Keratinocyte (primary cell): ENCODE data around the gene CLK3. TPM values are rescaled to one million over a fixed set of nuclear protein-coding genes. Genes with fewer than 3 reads are reported as not detected.

Experiments used
- DNase-seq: peaks from one replicate; pipeline ENCODE4 v3.0.0-alpha.2; 2011; ENCODE audit warnings: low read depth, missing footprints, low spot score
- FAIRE-seq: peaks from 2 replicates; lab custom pipeline; 2011; peaks lifted over from hg19 to GRCh38; lab: Jason Lieb, UNC
- H2AFZ ChIP-seq: 2 replicates; pipeline ENCODE4 v1.6.0; 2012; ENCODE audit warnings: low read length, control low read depth, inconsistent platforms; ENCODE audit not compliant: control insufficient read depth
- H3K27ac ChIP-seq: 2 replicates; pipeline ENCODE4 v1.5.1; 2011; ENCODE audit warnings: low read length; ENCODE audit not compliant: control insufficient read depth, insufficient read depth
- H3K27me3 ChIP-seq: 3 replicates; pipeline ENCODE4 v1.6.0; 2011; ENCODE audit warnings: low read length; ENCODE audit not compliant: control insufficient read depth, insufficient read depth; ENCODE audit errors: extremely low read depth
- H3K36me3 ChIP-seq, 2 experiments: 2 replicates in 1 of 2; 3 replicates in 1 of 2; pipeline ENCODE4 v1.5.1; 2011; ENCODE audit warnings: low read length in 2 of 2, mild to moderate bottlenecking in 1 of 2; ENCODE audit not compliant: control insufficient read depth in 2 of 2, insufficient read depth in 2 of 2; ENCODE audit errors: extremely low read depth in 1 of 2
- H3K4me1 ChIP-seq: 3 replicates; pipeline ENCODE4 v1.5.1; 2011; ENCODE audit warnings: low read length; ENCODE audit not compliant: control insufficient read depth, insufficient read depth; ENCODE audit errors: extremely low read depth
- H3K4me2 ChIP-seq: 3 replicates; pipeline ENCODE4 v1.6.0; 2011; ENCODE audit warnings: low read depth, low read length; ENCODE audit not compliant: control insufficient read depth, insufficient read depth; ENCODE audit errors: extremely low read depth
- H3K4me3 ChIP-seq, 3 experiments: fragments of 200-600 bp in 1 of 3; sonication (generic) in 1 of 3; 2 replicates in 2 of 3; 3 replicates in 1 of 3; pipeline ENCODE4 v1.5.1; 2011 to 2016; ENCODE audit warnings: low read length in 3 of 3, mild to moderate bottlenecking in 3 of 3, control low read depth in 2 of 3, inconsistent platforms in 1 of 3, low read depth in 1 of 3, mixed read lengths in 1 of 3, mixed run types in 1 of 3, moderate library complexity in 1 of 3; ENCODE audit not compliant: control insufficient read depth in 2 of 3, insufficient read depth in 2 of 3; ENCODE audit errors: extremely low read depth in 1 of 3
- H3K79me2 ChIP-seq: 2 replicates; pipeline ENCODE4 v1.6.0; 2012; ENCODE audit warnings: low read length; ENCODE audit not compliant: control insufficient read depth, insufficient read depth
- H3K9ac ChIP-seq: 3 replicates; pipeline ENCODE4 v1.6.0; 2011; ENCODE audit warnings: low read length; ENCODE audit not compliant: control insufficient read depth, insufficient read depth; ENCODE audit errors: extremely low read depth
- H3K9me1 ChIP-seq: 3 replicates; pipeline ENCODE4 v1.6.0; 2011; ENCODE audit warnings: low read length; ENCODE audit not compliant: control insufficient read depth, insufficient read depth; ENCODE audit errors: extremely low read depth
- H3K9me3 ChIP-seq: 2 replicates; pipeline ENCODE4 v1.5.1; 2012; ENCODE audit warnings: low read depth, low read length; ENCODE audit not compliant: control insufficient read depth
- H4K20me1 ChIP-seq: 3 replicates; pipeline ENCODE4 v1.6.0; 2011; ENCODE audit warnings: low read length; ENCODE audit not compliant: control insufficient read depth, insufficient read depth; ENCODE audit errors: extremely low read depth
- EZH2 ChIP-seq: IDR thresholded peaks from one replicate; pipeline ENCODE4 v1.6.1; 2012; ENCODE audit warnings: inconsistent platforms, mild to moderate bottlenecking, low read length, moderate library complexity
- dilution Hi-C: fragments of 300-500 bp; cut with MboI; formaldehyde crosslinking; loops from one replicate; pipeline ENCODE4 v1.7.0; 2020; ENCODE audit warnings: low sequenced_read_pairs; ENCODE audit not compliant: extremely low pct_ligation_motif_present
- polyA plus RNA-seq, 5 experiments: library from polyadenylated mRNA; depleted of rRNA in 3 of 5; stranded (reverse) in 3 of 5; stranded (forward) in 1 of 5; unstranded in 1 of 5; fragments of >200 nt; gene quantifications; 1 replicate in 1 of 5; 2 replicates in 3 of 5; 3 replicates in 1 of 5; pipeline versions ENCODE4 v1.2.1 to v1.2.3, GENCODE V29; 2011 to 2012; ENCODE audit warnings: missing spikeins in 2 of 5, low read depth in 1 of 5, low replicate concordance in 1 of 5
- TF ChIP-seq, protein P1 (sequence below), 3 experiments: IDR thresholded peaks in 1 of 3; conservative IDR thresholded peaks in 1 of 3; optimal IDR thresholded peaks in 1 of 3; 2 replicates in 2 of 3; 3 replicates in 1 of 3; pipeline versions ENCODE3 to v1.5.1; 2011; ENCODE audit warnings: low read length in 3 of 3, mild to moderate bottlenecking in 3 of 3, moderate library complexity in 2 of 3, control low read depth in 1 of 3, inconsistent platforms in 1 of 3; ENCODE audit not compliant: insufficient read depth in 2 of 3; ENCODE audit errors: extremely low read depth in 1 of 3

Gene CLK3
- polyA plus RNA-seq, 1 donor (not counting 4 experiments of a cell fraction or from before 2014, with no cell fraction given): 61.2 TPM

DNA sequence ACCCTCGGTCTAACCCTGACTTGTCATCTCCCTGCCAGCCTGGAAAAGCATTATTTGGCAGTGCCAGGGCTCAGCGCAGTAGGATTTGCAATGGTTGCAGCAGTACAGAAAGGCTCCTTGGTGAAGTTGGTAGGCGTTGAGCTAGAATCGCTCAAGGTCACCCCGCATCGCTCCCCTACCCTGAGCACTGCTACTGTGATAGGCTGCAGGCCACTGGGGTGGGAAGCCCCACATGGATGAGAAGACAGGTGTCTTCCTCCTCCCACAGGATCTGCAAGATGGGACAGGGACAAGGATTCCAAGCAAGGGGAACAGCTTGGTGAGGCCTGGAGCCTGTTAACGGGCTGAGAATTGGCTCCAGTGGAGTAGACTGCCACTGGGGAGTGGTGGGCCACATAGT is 10.7 kb downstream of the CLK3 start:
- TF ChIP-seq EZH2: no peak
- TF ChIP-seq, protein P1, sequence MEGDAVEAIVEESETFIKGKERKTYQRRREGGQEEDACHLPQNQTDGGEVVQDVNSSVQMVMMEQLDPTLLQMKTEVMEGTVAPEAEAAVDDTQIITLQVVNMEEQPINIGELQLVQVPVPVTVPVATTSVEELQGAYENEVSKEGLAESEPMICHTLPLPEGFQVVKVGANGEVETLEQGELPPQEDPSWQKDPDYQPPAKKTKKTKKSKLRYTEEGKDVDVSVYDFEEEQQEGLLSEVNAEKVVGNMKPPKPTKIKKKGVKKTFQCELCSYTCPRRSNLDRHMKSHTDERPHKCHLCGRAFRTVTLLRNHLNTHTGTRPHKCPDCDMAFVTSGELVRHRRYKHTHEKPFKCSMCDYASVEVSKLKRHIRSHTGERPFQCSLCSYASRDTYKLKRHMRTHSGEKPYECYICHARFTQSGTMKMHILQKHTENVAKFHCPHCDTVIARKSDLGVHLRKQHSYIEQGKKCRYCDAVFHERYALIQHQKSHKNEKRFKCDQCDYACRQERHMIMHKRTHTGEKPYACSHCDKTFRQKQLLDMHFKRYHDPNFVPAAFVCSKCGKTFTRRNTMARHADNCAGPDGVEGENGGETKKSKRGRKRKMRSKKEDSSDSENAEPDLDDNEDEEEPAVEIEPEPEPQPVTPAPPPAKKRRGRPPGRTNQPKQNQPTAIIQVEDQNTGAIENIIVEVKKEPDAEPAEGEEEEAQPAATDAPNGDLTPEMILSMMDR (optimal IDR thresholded peaks at IDR 0.05 in 1 of 3, IDR thresholded peaks at IDR 0.05 in 1 of 3, conservative IDR thresholded peaks at IDR 0.05 in 1 of 3; ENCODE audit: extremely low read depth in 1 of 3, insufficient read depth in 2 of 3, low read length in 3 of 3): no peak
- no peak for FAIRE-seq

DNA sequence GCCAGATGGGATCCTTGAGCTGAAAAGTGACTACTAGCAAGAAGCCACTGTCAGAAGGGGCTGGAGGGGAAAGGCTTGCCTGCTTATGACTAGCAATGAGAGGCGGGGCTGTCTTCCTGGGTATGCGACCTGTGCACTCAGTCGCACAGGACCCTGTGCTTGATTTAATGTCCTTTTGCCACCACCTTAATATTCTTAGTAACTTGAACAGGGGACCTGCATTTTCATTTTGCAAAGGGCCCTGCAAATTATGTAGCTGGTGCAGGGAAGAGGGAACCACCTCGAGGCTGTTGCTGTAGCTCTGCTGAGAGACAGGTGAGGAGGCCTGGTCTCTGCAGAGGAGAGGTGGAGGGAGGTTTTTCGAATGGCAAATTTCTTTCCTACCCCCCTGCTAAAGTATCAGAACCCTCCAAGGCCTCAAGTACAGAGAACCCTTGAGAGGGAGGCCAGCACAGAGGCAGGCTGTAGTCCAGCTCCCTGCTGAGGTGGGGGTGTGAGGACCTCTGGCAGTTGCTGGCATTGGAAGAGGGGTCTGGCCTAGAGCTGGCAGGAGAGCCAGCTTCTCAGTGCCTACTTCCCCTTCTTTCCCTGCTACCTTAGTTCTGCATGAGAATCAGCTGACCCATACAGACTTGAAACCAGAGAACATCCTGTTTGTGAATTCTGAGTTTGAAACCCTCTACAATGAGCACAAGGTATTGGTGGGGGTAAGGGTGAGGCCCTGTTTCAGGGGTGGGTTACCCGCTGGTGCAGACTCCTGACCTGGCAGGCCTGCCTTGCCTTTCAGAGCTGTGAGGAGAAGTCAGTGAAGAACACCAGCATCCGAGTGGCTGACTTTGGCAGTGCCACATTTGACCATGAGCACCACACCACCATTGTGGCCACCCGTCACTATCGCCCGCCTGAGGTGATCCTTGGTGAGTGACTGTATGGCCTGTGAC is 11.4 kb downstream of the CLK3 start:
- Histone ChIP-seq H3K79me2 (peaks cover 15% of the 10 kb centered on the region), H3K4me2 (no peak overlapping the region), H3K9me1 (no peaks in the 10 kb centered on the region), H3K9me3 (no peaks in the 10 kb centered on the region), H3K4me3 (no peak overlapping the region), H3K4me1 (no peaks in the 10 kb centered on the region), H3K36me3 (peaks cover 71 to 87% of the 10 kb centered on the region in 2 experiments), H3K27me3 (no peaks in the 10 kb centered on the region), H2AFZ (no peak overlapping the region), H3K9ac (no peak overlapping the region), H3K27ac (no peak overlapping the region), H4K20me1 (peaks cover 16% of the 10 kb centered on the region)
- TF ChIP-seq EZH2: no peak
- FAIRE-seq (no peak), DNase-seq (no peak)
- dilution Hi-C loops: no loop called here

More for the DNA sequence above, 10.7 kb downstream of the CLK3 start:
- no peaks in the 10 kb centered on the region for H3K9me1 ChIP-seq
- H3K4me1 ChIP-seq: peaks cover 1% of the 10 kb centered on the region
- H3K4me3 ChIP-seq: no peak overlapping the region
- peaks cover 22% of the 10 kb centered on the region for H3K79me2 ChIP-seq
- no peaks in the 10 kb centered on the region for H3K9me3 ChIP-seq
- H3K27ac ChIP-seq: no peak overlapping the region
- H2AFZ ChIP-seq: no peak overlapping the region
- H3K27me3 ChIP-seq: no peaks in the 10 kb centered on the region
- H3K36me3 ChIP-seq: peaks cover 74 to 93% of the 10 kb centered on the region in 2 experiments
- H3K4me2 ChIP-seq: no peak overlapping the region
- H4K20me1 ChIP-seq: peaks cover 23% of the 10 kb centered on the region
- DNase-seq: no peak
- dilution Hi-C loops: no loop called here
- no peak overlapping the region for H3K9ac ChIP-seq
